ENCODE data around the gene CFAP57.

DNA sequence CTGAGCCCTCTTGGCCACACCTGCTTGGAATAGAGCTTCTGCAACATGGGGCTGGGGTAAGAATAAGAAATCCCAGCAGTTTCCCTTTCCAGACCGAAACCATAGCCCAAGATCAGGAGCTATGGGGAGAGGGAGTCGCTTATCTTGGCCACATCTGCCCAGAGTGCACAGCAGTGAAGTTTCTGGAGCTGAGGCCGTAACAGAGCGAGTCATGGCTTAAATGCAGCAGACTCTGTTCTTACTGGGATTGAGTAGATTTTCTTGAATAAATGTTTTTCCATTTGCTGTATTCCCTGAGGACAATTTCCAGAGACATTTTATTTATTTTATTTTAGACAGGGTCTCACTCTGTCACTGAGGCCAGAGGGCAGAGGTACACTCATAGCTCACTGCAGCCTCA, 33.5 kb downstream of the CFAP57 start:
- TF ChIP-seq, protein P1, sequence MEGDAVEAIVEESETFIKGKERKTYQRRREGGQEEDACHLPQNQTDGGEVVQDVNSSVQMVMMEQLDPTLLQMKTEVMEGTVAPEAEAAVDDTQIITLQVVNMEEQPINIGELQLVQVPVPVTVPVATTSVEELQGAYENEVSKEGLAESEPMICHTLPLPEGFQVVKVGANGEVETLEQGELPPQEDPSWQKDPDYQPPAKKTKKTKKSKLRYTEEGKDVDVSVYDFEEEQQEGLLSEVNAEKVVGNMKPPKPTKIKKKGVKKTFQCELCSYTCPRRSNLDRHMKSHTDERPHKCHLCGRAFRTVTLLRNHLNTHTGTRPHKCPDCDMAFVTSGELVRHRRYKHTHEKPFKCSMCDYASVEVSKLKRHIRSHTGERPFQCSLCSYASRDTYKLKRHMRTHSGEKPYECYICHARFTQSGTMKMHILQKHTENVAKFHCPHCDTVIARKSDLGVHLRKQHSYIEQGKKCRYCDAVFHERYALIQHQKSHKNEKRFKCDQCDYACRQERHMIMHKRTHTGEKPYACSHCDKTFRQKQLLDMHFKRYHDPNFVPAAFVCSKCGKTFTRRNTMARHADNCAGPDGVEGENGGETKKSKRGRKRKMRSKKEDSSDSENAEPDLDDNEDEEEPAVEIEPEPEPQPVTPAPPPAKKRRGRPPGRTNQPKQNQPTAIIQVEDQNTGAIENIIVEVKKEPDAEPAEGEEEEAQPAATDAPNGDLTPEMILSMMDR (IDR thresholded peaks at IDR 0.05; ENCODE audit: borderline replicate concordance, extremely low read depth, low read length, poor library complexity, severe bottlenecking), result no peak
- no peak for TF ChIP-seq EZH2 (IDR thresholded peaks at IDR 0.05; ENCODE audit: borderline replicate concordance, low read depth, low read length, severe bottlenecking)
